B cell (primary cell): ENCODE measurements around the gene ULK1. TPM values are rescaled to one million over a fixed set of nuclear protein-coding genes. Genes with fewer than 3 reads are reported as not detected.

Experiments used
- ATAC-seq: fragments of 200-7000 bp; cut with Tn5 transposase; one replicate; pipeline ENCODE4 v1.10.0; 2021; ENCODE audit warnings: low read depth, mild to moderate bottlenecking, moderate number of reproducible peaks, moderate library complexity
- CTCF ChIA-PET: fragments of 350-600 bp; sonication (Branson Sonifier 250); formaldehyde crosslinking; loops from one replicate; lab custom pipeline; 2021; ENCODE audit warnings: antibody characterized with exemption, inconsistent platforms; lab: Charles Lee
- POLR2A ChIA-PET: fragments of 350-600 bp; sonication (Branson Sonifier 250); formaldehyde crosslinking; loops from one replicate; lab custom pipeline; 2021; ENCODE audit warnings: antibody characterized with exemption; lab: Charles Lee
- DNase-seq: peaks from one replicate; pipeline ENCODE4 v3.0.0; 2013
- H2AFZ ChIP-seq: 2 replicates; pipeline ENCODE4 v1.6.1; 2012; ENCODE audit warnings: mild to moderate bottlenecking, low read depth, low read length; ENCODE audit not compliant: insufficient read depth, poor library complexity, severe bottlenecking
- H3K27ac ChIP-seq, 2 donors: 1 replicate in 1 of 2; 2 replicates in 1 of 2; pipeline ENCODE4 v1.5.1; 2012 to 2013; ENCODE audit warnings: low read length in 2 of 2, mild to moderate bottlenecking in 2 of 2, moderate library complexity in 1 of 2
- H3K27me3 ChIP-seq, 4 experiments: fragments of 200-600 bp in 1 of 4; sonication (generic) in 1 of 4; replicated peaks in 1 of 4; 1 replicate in 2 of 4; 2 replicates in 2 of 4; pipeline versions ENCODE4 v1.6.1 to v1.7.0; 2013 to 2016; ENCODE audit warnings: low read length in 3 of 4, mild to moderate bottlenecking in 2 of 4, mixed read lengths in 1 of 4, moderate library complexity in 1 of 4; ENCODE audit not compliant: insufficient read depth in 4 of 4, control insufficient read depth in 3 of 4; ENCODE audit errors: control extremely low read depth in 1 of 4
- H3K36me3 ChIP-seq, 2 experiments: replicated peaks in 1 of 2; 1 replicate in 1 of 2; 2 replicates in 1 of 2; pipeline versions ENCODE4 v1.6.1 to v1.7.1; 2013; ENCODE audit warnings: low read length in 1 of 2; ENCODE audit not compliant: insufficient read depth in 2 of 2, control insufficient read depth in 1 of 2; ENCODE audit errors: control extremely low read depth in 1 of 2, extremely low read depth in 1 of 2
- H3K4me1 ChIP-seq, 2 donors: fragments of 200-600 bp in 1 of 2; sonication (generic) in 1 of 2; 1 replicate in 1 of 2; 2 replicates in 1 of 2; pipeline versions ENCODE4 v1.5.1 to v1.6.1; 2013 to 2017; ENCODE audit warnings: low read length in 2 of 2; ENCODE audit not compliant: control insufficient read depth in 2 of 2, insufficient read depth in 2 of 2
- H3K4me2 ChIP-seq: replicated peaks from 2 replicates; pipeline ENCODE3; 2012; ENCODE audit warnings: mild to moderate bottlenecking, low read depth, low read length; ENCODE audit not compliant: poor library complexity, severe bottlenecking
- H3K4me3 ChIP-seq, 5 experiments: fragments of 200-600 bp in 1 of 5; sonication (generic) in 1 of 5; 1 replicate in 3 of 5; 2 replicates in 2 of 5; pipeline versions ENCODE4 v1.5.1 to v1.7.0; 2011 to 2016; ENCODE audit warnings: low read length in 4 of 5, mild to moderate bottlenecking in 4 of 5, low read depth in 2 of 5, control low read depth in 1 of 5, moderate library complexity in 1 of 5; ENCODE audit not compliant: insufficient read depth in 1 of 5; ENCODE audit errors: control extremely low read depth in 1 of 5, extremely low read depth in 1 of 5
- H3K79me2 ChIP-seq: fragments of 200-600 bp; sonication (generic); one replicate; pipeline ENCODE4 v1.6.0; 2016; ENCODE audit warnings: low read length; ENCODE audit not compliant: control insufficient read depth, insufficient read depth
- H3K9ac ChIP-seq: fragments of 200-600 bp; sonication (generic); 2 replicates; pipeline ENCODE4 v1.6.1; 2017; ENCODE audit warnings: mild to moderate bottlenecking, low read length, moderate library complexity
- H3K9me3 ChIP-seq, 3 donors: one replicate each; pipeline versions ENCODE4 v1.6.1 to v1.7.1; 2013; ENCODE audit warnings: low read length in 2 of 3; ENCODE audit not compliant: control insufficient read depth in 2 of 3, insufficient read depth in 1 of 3; ENCODE audit errors: control extremely low read depth in 1 of 3
- H4K20me1 ChIP-seq: 2 replicates; pipeline ENCODE4 v1.6.0; 2012; ENCODE audit warnings: mild to moderate bottlenecking, low read length; ENCODE audit not compliant: insufficient read depth, control insufficient read depth, poor library complexity, severe bottlenecking
- H3K27ac Mint-ChIP-seq: one replicate; pipeline ENCODE4 v1.8.0; 2021; ENCODE audit warnings: mixed read lengths
- H3K27me3 Mint-ChIP-seq: one replicate; pipeline ENCODE4 v1.8.0; 2021; ENCODE audit warnings: mixed read lengths
- H3K4me1 Mint-ChIP-seq: one replicate; pipeline ENCODE4 v1.8.0; 2021; ENCODE audit warnings: mixed read lengths
- H3K4me3 Mint-ChIP-seq: one replicate; pipeline ENCODE4 v1.8.0; 2021; ENCODE audit warnings: mixed read lengths
- H3K9me3 Mint-ChIP-seq: one replicate; pipeline ENCODE4 v1.8.0; 2022; ENCODE audit warnings: mixed read lengths; ENCODE audit not compliant: insufficient read depth
- EZH2 ChIP-seq: IDR thresholded peaks from 2 replicates; pipeline ENCODE4 v1.6.1; 2012; ENCODE audit warnings: borderline replicate concordance, low read depth, mild to moderate bottlenecking, moderate library complexity, low read length; ENCODE audit not compliant: insufficient read depth, poor library complexity, severe bottlenecking
- WGBS: methylation state at CpG from one replicate; pipeline ENCODE4 v1.1.5; 2013; ENCODE audit warnings: missing lambda C conversion rate; ENCODE audit not compliant: insufficient coverage; 5-methylcytosine and 5-hydroxymethylcytosine counted together
- intact Hi-C: fragments of 100-400 bp; cut with micrococcal nuclease; formaldehyde crosslinking; loops from one replicate; pipeline ENCODE4 v1.10.0; 2022
- polyA plus RNA-seq: library from polyadenylated mRNA; depleted of rRNA; stranded (reverse); fragments of >200 nt; gene quantifications from 2 replicates; pipeline ENCODE4 v1.2.3, GENCODE V29; 2012
- total RNA-seq, 2 donors: library from RNA; stranded (reverse); fragments of 120-200 nt in 1 of 2; gene quantifications; 1 replicate in 1 of 2; 2 replicates in 1 of 2; pipeline versions ENCODE4 v1.2.3 to v1.2.4, GENCODE V29; 2013 to 2022
- TF ChIP-seq, protein P1 (sequence below): fragments of 200-600 bp; IDR thresholded peaks from one replicate; pipeline ENCODE4 v1.8.0; 2022; ENCODE audit warnings: antibody characterized with exemption, mild to moderate bottlenecking

The ULK1 gene
- total and polyA plus RNA-seq, 2 donors (not counting 1 experiment from before 2014, with no cell fraction given): 38.9 to 59.5 TPM

DNA sequence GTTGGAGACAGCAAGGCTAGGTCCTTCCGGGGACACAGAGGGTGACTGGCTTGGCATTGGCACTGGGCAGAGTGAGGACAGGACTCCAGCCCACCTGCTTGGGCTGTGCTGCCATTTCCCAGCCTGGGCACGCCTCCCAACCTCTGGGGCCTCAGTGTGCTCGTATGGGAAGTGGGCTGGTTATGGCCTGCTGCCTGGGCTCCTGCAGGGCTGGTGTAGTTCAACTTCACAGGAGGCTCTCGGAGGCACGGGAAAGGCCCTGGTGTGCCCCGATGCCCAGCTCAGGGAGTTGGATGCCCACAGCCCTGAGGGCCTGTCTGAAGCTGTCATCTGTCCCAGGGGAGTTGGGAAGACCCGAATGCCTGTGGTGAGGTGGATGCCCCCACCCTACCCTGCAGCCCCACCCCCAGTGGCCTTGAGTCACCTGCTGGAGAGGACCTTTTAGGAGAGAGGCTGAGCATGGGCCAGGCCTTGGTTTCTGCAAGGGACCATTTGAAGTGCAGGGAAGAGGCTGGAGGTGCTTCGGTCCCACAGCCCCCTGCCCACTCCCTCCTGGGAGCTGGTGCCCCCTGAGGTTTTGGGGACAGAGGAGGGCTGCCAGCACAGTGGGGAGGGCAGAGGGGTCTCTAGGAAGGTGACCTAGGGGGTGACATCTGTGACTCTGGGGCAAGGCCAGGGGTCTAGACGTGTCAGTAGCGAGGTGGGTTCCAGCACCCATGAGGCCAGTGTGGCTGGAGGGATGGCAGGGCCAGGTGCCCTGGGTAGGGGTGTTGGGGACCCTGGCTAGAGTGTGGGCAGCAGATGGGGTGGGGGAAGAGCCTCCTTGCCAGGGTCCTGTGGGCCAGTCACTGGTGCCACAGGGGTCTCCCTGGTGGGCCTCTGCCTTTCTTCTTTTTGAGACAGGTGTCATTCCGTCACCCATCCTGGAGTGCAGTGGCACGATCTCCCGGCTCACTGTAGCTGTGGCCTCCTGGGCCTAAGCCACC, 9.1 kb downstream of the ULK1 start:
- H3K9ac ChIP-seq: no peak overlapping the region
- H4K20me1 ChIP-seq: peaks cover 78% of the 10 kb centered on the region
- no peaks in the 10 kb centered on the region for H3K27me3 ChIP-seq
- Mint-ChIP-seq H3K4me3 (no peak overlapping the region), H3K4me1 (peaks cover 9% of the 10 kb centered on the region), H3K9me3 (no peaks in the 10 kb centered on the region), H3K27ac (no peak overlapping the region), H3K27me3 (no peaks in the 10 kb centered on the region)
- ChIA-PET POLR2A (no interaction called here), CTCF (no interaction called here)
- H3K4me1 ChIP-seq: no peaks in the 10 kb centered on the region
- H3K36me3 ChIP-seq: peaks cover 0 to 6% of the 10 kb centered on the region in 2 experiments
- no peak overlapping the region for H3K4me3 ChIP-seq
- H3K4me2 ChIP-seq: no peak overlapping the region
- H2AFZ ChIP-seq: no peak overlapping the region
- intact Hi-C loops: no loop called here
- DNase-seq (no peak), ATAC-seq (no peak)
- peaks cover 62% of the 10 kb centered on the region for H3K79me2 ChIP-seq
- WGBS: 92% methylated on average over 10 of the region's 13 CpGs
- TF ChIP-seq EZH2: no peak
- TF ChIP-seq, protein P1, sequence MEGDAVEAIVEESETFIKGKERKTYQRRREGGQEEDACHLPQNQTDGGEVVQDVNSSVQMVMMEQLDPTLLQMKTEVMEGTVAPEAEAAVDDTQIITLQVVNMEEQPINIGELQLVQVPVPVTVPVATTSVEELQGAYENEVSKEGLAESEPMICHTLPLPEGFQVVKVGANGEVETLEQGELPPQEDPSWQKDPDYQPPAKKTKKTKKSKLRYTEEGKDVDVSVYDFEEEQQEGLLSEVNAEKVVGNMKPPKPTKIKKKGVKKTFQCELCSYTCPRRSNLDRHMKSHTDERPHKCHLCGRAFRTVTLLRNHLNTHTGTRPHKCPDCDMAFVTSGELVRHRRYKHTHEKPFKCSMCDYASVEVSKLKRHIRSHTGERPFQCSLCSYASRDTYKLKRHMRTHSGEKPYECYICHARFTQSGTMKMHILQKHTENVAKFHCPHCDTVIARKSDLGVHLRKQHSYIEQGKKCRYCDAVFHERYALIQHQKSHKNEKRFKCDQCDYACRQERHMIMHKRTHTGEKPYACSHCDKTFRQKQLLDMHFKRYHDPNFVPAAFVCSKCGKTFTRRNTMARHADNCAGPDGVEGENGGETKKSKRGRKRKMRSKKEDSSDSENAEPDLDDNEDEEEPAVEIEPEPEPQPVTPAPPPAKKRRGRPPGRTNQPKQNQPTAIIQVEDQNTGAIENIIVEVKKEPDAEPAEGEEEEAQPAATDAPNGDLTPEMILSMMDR: no peak
- H3K27ac ChIP-seq: no peak overlapping the region
- H3K9me3 ChIP-seq: no peaks in the 10 kb centered on the region

DNA sequence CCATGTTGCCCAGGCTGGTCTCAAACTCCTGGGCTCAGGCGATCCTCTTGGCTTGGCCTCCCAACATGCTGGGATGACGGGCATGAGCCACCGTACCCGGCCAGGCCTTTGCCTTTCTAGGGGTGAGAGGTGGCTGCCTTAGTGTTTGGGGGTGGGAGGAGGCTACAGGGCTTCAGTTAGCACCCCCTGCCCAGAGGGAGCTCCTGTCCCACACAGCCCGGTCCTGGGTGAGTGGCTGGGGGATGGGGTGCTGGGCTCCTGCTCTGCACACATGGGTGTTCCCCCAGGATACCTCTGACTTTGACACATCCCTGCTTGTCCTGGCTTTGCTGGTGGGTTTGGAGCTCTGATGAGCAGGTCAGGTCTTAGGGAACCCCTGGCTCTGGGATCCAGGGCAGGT, 9.9 kb downstream of the ULK1 start:
- Histone ChIP-seq H4K20me1 (peaks cover 83% of the 10 kb centered on the region), H3K79me2 (peaks cover 58% of the 10 kb centered on the region)

More for the DNA sequence above, 9.9 kb downstream of the ULK1 start:
- 93% methylated on average over 4 of the region's 5 CpGs for WGBS
- Histone ChIP-seq H3K4me3 (no peak overlapping the region), H3K27me3 (no peaks in the 10 kb centered on the region), H3K9me3 (no peaks in the 10 kb centered on the region), H3K4me2 (no peak overlapping the region), H3K27ac (no peak overlapping the region), H3K4me1 (no peaks in the 10 kb centered on the region), H3K9ac (no peak overlapping the region), H3K36me3 (peaks cover 0 to 10% of the 10 kb centered on the region in 2 experiments), H2AFZ (no peak overlapping the region)
- ChIA-PET CTCF (no interaction called here), POLR2A (no interaction called here)
- no peak overlapping the region for H3K4me3 Mint-ChIP-seq
- TF ChIP-seq EZH2: no peak
- no peaks in the 10 kb centered on the region for H3K9me3 Mint-ChIP-seq
- peaks cover 9% of the 10 kb centered on the region for H3K4me1 Mint-ChIP-seq
- H3K27me3 Mint-ChIP-seq: no peaks in the 10 kb centered on the region
- intact Hi-C loops: no loop called here
- DNase-seq (no peak), ATAC-seq (no peak)
- H3K27ac Mint-ChIP-seq: no peak overlapping the region
